Measurements from ENCODE around the gene UCMA.

Gene UCMA

DNA sequence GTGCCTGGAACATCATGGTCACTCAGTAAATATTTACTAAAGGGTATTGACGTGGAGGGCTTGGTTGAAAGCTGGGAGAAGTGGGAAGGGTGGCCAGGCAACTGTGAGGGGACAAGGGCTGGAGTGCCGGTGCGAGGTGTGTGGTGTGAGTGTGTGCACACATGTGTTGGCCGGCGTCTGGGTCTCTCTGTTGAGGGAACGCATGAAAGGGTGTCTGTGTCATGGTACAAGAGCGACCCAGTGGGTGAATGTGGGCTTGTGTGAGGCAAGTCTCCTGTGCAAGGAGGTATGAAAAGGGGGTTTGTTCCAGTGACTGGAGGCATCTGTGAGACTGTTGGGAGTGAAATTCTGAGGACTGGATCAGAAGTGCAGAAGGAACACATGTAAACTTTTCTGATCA lies 29.4 kb upstream of the UCMA start:
- Histone ChIP-seq H3K27ac (ENCODE audit: low read length) (no peak overlapping the region), H3K4me3 (ENCODE audit: low read length) (no peak overlapping the region), H3K9ac (ENCODE audit: low read length) (no peak overlapping the region), H3K27me3 (ENCODE audit: low read depth, low read length) (no peaks in the 10 kb centered on the region), H3K79me2 (ENCODE audit: low read length) (no peaks in the 10 kb centered on the region), H3K4me1 (ENCODE audit: low read length) (peaks cover 2% of the 10 kb centered on the region; the same call in 1 of the 2 replicates), H3K4me2 (ENCODE audit: low read length) (no peak overlapping the region), H2AFZ (ENCODE audit: low read depth, low read length) (no peak overlapping the region), H4K20me1 (ENCODE audit: insufficient read depth, low read length) (no peaks in the 10 kb centered on the region), H3K9me3 (ENCODE audit: insufficient read depth, low read length) (no peaks in the 10 kb centered on the region), H3K36me3 (replicated peaks; ENCODE audit: low read depth, low read length) (no peaks in the 10 kb centered on the region)
- no peak for TF ChIP-seq CTCF (IDR thresholded peaks at IDR 0.05; ENCODE audit: low read depth, low read length)
- TF ChIP-seq EZH2phosphoT487 (IDR thresholded peaks at IDR 0.05; ENCODE audit: low read depth), result no peak

GRCh38 chr10:13262433-13262832 lies 28.3 kb upstream of the UCMA start:
- no peaks in the 10 kb centered on the region for H3K36me3 ChIP-seq (replicated peaks; ENCODE audit: low read depth, low read length)
- H3K9ac ChIP-seq (ENCODE audit: low read length), result no peak overlapping the region
- H3K27me3 ChIP-seq (ENCODE audit: low read depth, low read length), result no peaks in the 10 kb centered on the region
- TF ChIP-seq CTCF (IDR thresholded peaks at IDR 0.05; ENCODE audit: low read depth, low read length) (no peak), EZH2phosphoT487 (IDR thresholded peaks at IDR 0.05; ENCODE audit: low read depth) (no peak)
- H3K4me1 ChIP-seq (ENCODE audit: low read length), result no peaks in the 10 kb centered on the region
- no peak overlapping the region for H3K4me2 ChIP-seq (ENCODE audit: low read length)
- no peaks in the 10 kb centered on the region for H4K20me1 ChIP-seq (ENCODE audit: insufficient read depth, low read length)
- H3K27ac ChIP-seq (ENCODE audit: low read length), result no peak overlapping the region
- H3K9me3 ChIP-seq (ENCODE audit: insufficient read depth, low read length), result no peaks in the 10 kb centered on the region
- no peak overlapping the region for H3K4me3 ChIP-seq (ENCODE audit: low read length)
- H2AFZ ChIP-seq (ENCODE audit: low read depth, low read length), result no peak overlapping the region
- H3K79me2 ChIP-seq (ENCODE audit: low read length), result no peaks in the 10 kb centered on the region

DNA sequence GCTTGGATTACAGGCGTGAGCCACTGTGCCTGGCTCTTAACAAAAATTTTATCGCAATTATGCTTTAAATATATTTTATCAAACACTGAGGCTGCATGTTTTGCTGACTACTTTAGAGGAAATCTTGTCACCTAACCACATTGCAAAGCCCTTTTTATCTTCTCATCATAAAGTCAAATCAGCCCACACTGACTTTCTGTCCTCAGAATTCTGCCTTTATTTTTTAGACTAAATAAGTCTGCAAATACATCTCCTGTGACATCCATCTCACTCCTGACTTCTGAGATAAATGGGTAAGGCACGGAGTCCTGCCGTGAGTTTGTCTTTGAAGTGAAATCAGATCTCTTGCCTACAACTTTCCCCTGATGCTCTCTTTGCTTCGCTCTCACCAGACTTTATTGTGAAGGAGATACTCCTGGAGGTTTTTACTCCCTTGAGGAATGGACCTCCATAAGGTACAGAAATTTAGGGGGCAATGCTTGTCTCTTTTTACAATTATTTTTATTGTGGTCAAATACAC lies 23.5 kb upstream of the UCMA start:
- no peaks in the 10 kb centered on the region for H4K20me1 ChIP-seq (ENCODE audit: insufficient read depth, low read length)
- no peak overlapping the region for H3K4me2 ChIP-seq (ENCODE audit: low read length)
- TF ChIP-seq CTCF (IDR thresholded peaks at IDR 0.05; ENCODE audit: low read depth, low read length) (no peak), EZH2phosphoT487 (IDR thresholded peaks at IDR 0.05; ENCODE audit: low read depth) (no peak)
- no peak overlapping the region for H3K27ac ChIP-seq (ENCODE audit: low read length)
- H2AFZ ChIP-seq (ENCODE audit: low read depth, low read length), result no peak overlapping the region
- H3K9ac ChIP-seq (ENCODE audit: low read length), result no peak overlapping the region
- no peaks in the 10 kb centered on the region for H3K4me1 ChIP-seq (ENCODE audit: low read length)
- no peak overlapping the region for H3K4me3 ChIP-seq (ENCODE audit: low read length)
- no peaks in the 10 kb centered on the region for H3K79me2 ChIP-seq (ENCODE audit: low read length)
- H3K27me3 ChIP-seq (ENCODE audit: low read depth, low read length), result 0 out of 2 replicates have a peak, but pooled peaks cover 3% of the 10 kb centered on the region
- no peaks in the 10 kb centered on the region for H3K9me3 ChIP-seq (ENCODE audit: insufficient read depth, low read length)
- H3K36me3 ChIP-seq (replicated peaks; ENCODE audit: low read depth, low read length), result no peaks in the 10 kb centered on the region

- Histone ChIP-seq H3K79me2 (ENCODE audit: low read length) (no peaks in the 10 kb centered on the region), H3K4me1 (ENCODE audit: low read length) (no peaks in the 10 kb centered on the region), H3K4me2 (ENCODE audit: low read length) (no peak overlapping the region), H3K36me3 (replicated peaks; ENCODE audit: low read depth, low read length) (no peaks in the 10 kb centered on the region), H3K9me3 (ENCODE audit: insufficient read depth, low read length) (no peaks in the 10 kb centered on the region), H4K20me1 (ENCODE audit: insufficient read depth, low read length) (no peaks in the 10 kb centered on the region), H3K27me3 (ENCODE audit: low read depth, low read length) (0 out of 2 replicates have a peak, but pooled peaks cover 3% of the 10 kb centered on the region), H3K4me3 (ENCODE audit: low read length) (no peak overlapping the region), H3K27ac (ENCODE audit: low read length) (no peak overlapping the region), H3K9ac (ENCODE audit: low read length) (no peak overlapping the region), H2AFZ (ENCODE audit: low read depth, low read length) (no peak overlapping the region)
- no peak for TF ChIP-seq CTCF (IDR thresholded peaks at IDR 0.05; ENCODE audit: low read depth, low read length)
- TF ChIP-seq EZH2phosphoT487 (IDR thresholded peaks at IDR 0.05; ENCODE audit: low read depth), result no peak
Observed at GRCh38 chr10:13256627-13257026, 22.5 kb upstream of the UCMA start.
